H1 (cell line): ENCODE results near the gene ELL2. TPM values are rescaled to one million over a fixed set of nuclear protein-coding genes. Genes with fewer than 3 reads are reported as not detected.

Experiments
- CHD2 ChIP-seq: IDR thresholded peaks from 2 replicates; pipeline ENCODE4 v1.6.1; 2012; ENCODE audit warnings: low read length, improper control_type of control experiment
- NRF1 ChIP-seq: IDR thresholded peaks from 2 replicates; pipeline ENCODE4 v1.6.1; 2011; ENCODE audit warnings: mild to moderate bottlenecking, low read depth, low read length, improper control_type of control experiment
- SIRT6 ChIP-seq: IDR thresholded peaks from one replicate; pipeline ENCODE4 v1.7.1; 2012; ENCODE audit warnings: low read length, inconsistent platforms
- TAF1 ChIP-seq: IDR thresholded peaks from 2 replicates; pipeline ENCODE4 v1.6.1; 2011; ENCODE audit warnings: mild to moderate bottlenecking, low read depth, low read length
- polyA plus RNA-seq, 7 experiments: library from polyadenylated mRNA; depleted of rRNA in 3 of 7; stranded (reverse) in 5 of 7; unstranded in 2 of 7; fragments of >200 nt in 5 of 7; fragments of 200-250 nt in 2 of 7; gene quantifications; 1 replicate in 5 of 7; 2 replicates in 1 of 7; 4 replicates in 1 of 7; pipeline versions ENCODE4 v1.2.1 to v1.2.3, GENCODE V29; 2011 to 2013; ENCODE audit warnings: missing spikeins in 2 of 7, mixed read lengths in 2 of 7
- total RNA-seq: library from RNA; stranded (reverse); fragmentation: NEBNext Ultra II Directional; extraction: Animal tissue kit (Norgen Biotek cat#: 25700); gene quantifications from 2 replicates; pipeline ENCODE4 v1.2.1, GENCODE V29; 2021

ELL2 gene
- total and polyA plus RNA-seq, 2 of the 8 experiments (the other 6 are each of a cell fraction or from before 2014, with no cell fraction given) = 6.3 to 29.4 TPM

DNA sequence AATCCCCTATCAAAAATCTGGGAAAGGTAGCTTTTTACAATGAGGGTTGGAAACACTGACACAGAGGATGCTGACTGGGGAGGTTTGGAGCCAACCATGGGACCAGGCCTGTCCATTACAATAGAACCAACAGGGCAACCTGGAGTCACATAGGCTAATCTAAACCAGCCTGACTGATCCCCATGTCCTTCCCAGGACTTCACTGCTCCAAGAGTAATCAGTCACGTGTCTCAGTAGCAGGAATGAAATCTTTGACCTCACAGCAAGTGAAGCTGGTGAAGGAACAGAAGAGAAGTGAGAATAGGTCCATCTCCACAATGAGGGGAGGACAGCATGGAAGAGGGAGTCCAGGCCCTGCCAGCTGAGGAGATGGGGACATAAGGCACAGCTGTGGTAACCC lies 123.1 kb downstream of the ELL2 start (continued):
- TF ChIP-seq SIRT6 (no peak), NRF1 (no peak), TAF1 (no peak), CHD2 (no peak)
